ENCODE results near the gene CTIF. TPM values are rescaled to one million over a fixed set of nuclear protein-coding genes. Genes with fewer than 3 reads are reported as not detected.

CTIF gene
- polyA plus RNA-seq, 1 of the 3 experiments (the other 2 are of a cell fraction), result 47.2 TPM

DNA sequence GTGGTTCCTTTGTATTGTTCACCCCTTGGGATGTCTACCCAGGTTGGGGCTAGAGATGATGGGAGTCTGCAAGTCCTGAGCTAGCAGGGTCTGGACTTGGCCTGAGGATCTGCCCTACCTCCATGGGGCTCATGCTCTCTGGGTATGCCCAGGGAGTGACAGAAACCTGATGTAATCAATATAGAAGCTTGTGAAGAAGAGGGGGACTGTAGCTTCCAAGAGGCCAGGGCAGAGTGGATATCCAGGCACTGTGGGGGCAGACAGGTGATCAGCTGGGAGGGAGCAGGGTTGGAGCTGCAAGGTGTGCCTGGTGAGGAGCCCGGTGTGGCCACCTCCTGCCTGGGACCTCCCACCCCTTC lies 164.2 kb downstream of the CTIF start (continued):
- TF ChIP-seq, protein P1, sequence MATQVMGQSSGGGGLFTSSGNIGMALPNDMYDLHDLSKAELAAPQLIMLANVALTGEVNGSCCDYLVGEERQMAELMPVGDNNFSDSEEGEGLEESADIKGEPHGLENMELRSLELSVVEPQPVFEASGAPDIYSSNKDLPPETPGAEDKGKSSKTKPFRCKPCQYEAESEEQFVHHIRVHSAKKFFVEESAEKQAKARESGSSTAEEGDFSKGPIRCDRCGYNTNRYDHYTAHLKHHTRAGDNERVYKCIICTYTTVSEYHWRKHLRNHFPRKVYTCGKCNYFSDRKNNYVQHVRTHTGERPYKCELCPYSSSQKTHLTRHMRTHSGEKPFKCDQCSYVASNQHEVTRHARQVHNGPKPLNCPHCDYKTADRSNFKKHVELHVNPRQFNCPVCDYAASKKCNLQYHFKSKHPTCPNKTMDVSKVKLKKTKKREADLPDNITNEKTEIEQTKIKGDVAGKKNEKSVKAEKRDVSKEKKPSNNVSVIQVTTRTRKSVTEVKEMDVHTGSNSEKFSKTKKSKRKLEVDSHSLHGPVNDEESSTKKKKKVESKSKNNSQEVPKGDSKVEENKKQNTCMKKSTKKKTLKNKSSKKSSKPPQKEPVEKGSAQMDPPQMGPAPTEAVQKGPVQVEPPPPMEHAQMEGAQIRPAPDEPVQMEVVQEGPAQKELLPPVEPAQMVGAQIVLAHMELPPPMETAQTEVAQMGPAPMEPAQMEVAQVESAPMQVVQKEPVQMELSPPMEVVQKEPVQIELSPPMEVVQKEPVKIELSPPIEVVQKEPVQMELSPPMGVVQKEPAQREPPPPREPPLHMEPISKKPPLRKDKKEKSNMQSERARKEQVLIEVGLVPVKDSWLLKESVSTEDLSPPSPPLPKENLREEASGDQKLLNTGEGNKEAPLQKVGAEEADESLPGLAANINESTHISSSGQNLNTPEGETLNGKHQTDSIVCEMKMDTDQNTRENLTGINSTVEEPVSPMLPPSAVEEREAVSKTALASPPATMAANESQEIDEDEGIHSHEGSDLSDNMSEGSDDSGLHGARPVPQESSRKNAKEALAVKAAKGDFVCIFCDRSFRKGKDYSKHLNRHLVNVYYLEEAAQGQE (IDR thresholded peaks at IDR 0.05; ENCODE audit: low read depth, low read length), result no peak

DNA sequence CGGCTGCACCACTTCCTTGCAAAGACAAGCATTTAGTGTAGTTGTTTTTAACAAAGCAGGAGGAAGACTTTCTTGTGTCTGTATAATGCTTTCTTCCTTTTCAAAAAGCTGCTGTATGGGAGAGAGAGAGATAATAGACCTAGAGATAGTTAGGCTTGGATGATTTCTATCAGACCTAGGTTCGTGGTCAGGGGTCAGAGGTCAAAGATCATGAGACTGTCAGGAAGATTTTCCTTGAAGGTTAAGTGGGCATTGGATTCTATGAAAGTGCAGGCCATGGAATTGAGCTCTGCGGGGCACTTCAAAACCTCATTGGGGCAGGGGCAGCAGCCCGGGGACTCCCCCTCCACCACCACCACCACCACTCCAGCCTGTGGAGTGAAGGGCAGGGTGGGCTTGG lies 164.6 kb downstream of the CTIF start:
- CTCF ChIA-PET, result interaction anchor here (0.9 to 2.0 kb wide), 4 partner anchors 8 to 12 kb away, joined by 3 to 13 read pairs (median 3); no protein-coding TSS in a partner anchor
- WGBS (ENCODE audit: low lambda C conversion rate), result 83% methylated on average over 3 of the region's 4 CpGs
- POLR2A ChIA-PET, result no interaction called here
- H3K36me3 ChIP-seq (replicated peaks in 1 of 2; ENCODE audit: control insufficient read depth in 1 of 2, insufficient read depth in 2 of 2, low read length in 1 of 2), result peaks cover 6 to 16% of the 10 kb centered on the region in 2 experiments
- H3K4me3 ChIP-seq (ENCODE audit: low read depth in 2 of 2, low read length in 1 of 2), result no peak overlapping the region
- no peak overlapping the region for H3K27ac ChIP-seq (ENCODE audit: low read depth in 2 of 2, low read length in 1 of 2)
- no peaks in the 10 kb centered on the region for H3F3A ChIP-seq (replicated peaks; ENCODE audit: insufficient read depth)
- H2AFZ ChIP-seq (ENCODE audit: low read depth), result no peak overlapping the region
- peaks cover 26% of the 10 kb centered on the region; the same call in 1 of the 2 replicates for H3K79me2 ChIP-seq (ENCODE audit: insufficient read depth)
- no peak overlapping the region for H3K9ac ChIP-seq
- peaks cover 13% of the 10 kb centered on the region; the same call in 1 of the 2 replicates for H4K20me1 ChIP-seq (ENCODE audit: insufficient read depth)
- no peaks in the 10 kb centered on the region; a peak in 1 of 4 replicates for H3K4me1 ChIP-seq (ENCODE audit: control insufficient read depth in 1 of 2, insufficient read depth in 2 of 2, low read depth in 1 of 2, low read length in 1 of 2)
- H3K4me2 ChIP-seq, result no peak overlapping the region
- H3K9me2 ChIP-seq, result no peaks in the 10 kb centered on the region
- H3K9me3 ChIP-seq, result no peaks in the 10 kb centered on the region
- DNase-seq, result no peak
- TF ChIP-seq ELF1 (IDR thresholded peaks at IDR 0.05), result no peak
- TF ChIP-seq, protein P2, sequence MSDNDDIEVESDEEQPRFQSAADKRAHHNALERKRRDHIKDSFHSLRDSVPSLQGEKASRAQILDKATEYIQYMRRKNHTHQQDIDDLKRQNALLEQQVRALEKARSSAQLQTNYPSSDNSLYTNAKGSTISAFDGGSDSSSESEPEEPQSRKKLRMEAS (IDR thresholded peaks at IDR 0.05; ENCODE audit: low read depth), result no peak
- TF ChIP-seq IRF3 (IDR thresholded peaks at IDR 0.05; ENCODE audit: low read depth, low read length), result no peak
- TF ChIP-seq, protein P3, sequence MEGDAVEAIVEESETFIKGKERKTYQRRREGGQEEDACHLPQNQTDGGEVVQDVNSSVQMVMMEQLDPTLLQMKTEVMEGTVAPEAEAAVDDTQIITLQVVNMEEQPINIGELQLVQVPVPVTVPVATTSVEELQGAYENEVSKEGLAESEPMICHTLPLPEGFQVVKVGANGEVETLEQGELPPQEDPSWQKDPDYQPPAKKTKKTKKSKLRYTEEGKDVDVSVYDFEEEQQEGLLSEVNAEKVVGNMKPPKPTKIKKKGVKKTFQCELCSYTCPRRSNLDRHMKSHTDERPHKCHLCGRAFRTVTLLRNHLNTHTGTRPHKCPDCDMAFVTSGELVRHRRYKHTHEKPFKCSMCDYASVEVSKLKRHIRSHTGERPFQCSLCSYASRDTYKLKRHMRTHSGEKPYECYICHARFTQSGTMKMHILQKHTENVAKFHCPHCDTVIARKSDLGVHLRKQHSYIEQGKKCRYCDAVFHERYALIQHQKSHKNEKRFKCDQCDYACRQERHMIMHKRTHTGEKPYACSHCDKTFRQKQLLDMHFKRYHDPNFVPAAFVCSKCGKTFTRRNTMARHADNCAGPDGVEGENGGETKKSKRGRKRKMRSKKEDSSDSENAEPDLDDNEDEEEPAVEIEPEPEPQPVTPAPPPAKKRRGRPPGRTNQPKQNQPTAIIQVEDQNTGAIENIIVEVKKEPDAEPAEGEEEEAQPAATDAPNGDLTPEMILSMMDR (IDR thresholded peaks at IDR 0.05), result no peak
- TF ChIP-seq, protein P4, sequence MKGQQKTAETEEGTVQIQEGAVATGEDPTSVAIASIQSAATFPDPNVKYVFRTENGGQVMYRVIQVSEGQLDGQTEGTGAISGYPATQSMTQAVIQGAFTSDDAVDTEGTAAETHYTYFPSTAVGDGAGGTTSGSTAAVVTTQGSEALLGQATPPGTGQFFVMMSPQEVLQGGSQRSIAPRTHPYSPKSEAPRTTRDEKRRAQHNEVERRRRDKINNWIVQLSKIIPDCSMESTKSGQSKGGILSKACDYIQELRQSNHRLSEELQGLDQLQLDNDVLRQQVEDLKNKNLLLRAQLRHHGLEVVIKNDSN (IDR thresholded peaks at IDR 0.05; ENCODE audit: borderline replicate concordance, low read depth), result no peak
- TF ChIP-seq YY1 (IDR thresholded peaks at IDR 0.05; ENCODE audit: low read depth), result no peak
- no peak for TF ChIP-seq FOXJ3 (CRISPR knock-in tag; IDR thresholded peaks at IDR 0.05)
- no peaks in the 10 kb centered on the region for H3K27me3 ChIP-seq (ENCODE audit: insufficient read depth)

All from SK-N-SH (cell line).